Measurements from ENCODE around the gene ATIC.

Gene ATIC

DNA sequence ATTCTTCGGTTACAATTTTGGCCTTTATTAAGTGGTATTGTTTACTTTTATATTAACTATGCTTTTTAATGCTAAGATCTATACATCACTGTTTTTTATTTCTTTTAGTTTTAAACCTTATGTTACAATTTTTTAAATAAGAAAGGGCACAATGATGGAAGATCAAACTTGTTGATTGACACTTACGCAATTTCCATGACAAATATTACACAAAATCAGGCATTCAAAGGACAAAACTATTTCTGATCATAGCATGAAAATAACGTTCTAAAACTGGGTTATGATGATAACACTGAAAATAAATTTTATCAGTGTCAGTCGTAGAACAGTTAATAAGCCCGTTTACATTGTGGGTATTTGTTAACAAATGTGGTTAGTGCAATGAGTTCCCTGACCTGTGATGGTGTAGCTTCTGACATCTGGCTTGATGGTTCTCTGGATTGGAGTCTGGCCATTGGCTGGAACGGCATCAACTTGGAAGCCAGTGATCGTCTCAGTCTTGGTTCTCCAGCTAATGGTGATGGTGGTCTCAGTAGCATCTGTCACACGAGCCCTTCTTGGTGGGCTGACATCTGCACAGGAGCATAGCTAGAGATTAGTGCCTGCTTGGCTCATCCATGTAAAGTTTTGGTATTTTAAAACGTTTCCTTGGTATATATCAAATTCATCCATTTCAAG lies 64.4 kb downstream of the ATIC start:
- no peak for DNase-seq (ENCODE audit: low read depth in 2 of 2)

DNA sequence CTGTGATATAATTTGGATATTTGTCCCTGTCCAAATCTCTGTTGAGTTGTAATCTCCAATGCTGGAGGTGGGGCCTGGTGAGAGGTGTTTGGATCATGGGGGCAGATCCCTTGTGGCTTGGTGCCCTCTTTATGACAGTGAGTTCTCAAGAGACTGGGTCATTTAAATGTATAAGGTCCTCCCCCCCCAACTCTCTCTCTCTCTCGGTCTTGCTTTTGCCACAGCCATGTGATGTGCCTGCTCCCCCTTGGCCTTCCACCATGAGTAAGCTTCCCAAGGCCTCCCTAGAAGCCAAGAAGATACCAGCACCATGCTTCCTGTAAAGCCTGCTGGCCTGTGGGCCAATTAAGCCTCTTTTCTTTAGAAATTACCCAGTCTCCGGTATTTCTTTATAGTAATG lies 65.4 kb downstream of the ATIC start:
- DNase-seq (ENCODE audit: low read depth in 2 of 2): no peak

- no peak for DNase-seq (ENCODE audit: low read depth in 2 of 2)
Measured at GRCh38 chr2:215378045-215378444, 66.2 kb downstream of the ATIC start.

DNA sequence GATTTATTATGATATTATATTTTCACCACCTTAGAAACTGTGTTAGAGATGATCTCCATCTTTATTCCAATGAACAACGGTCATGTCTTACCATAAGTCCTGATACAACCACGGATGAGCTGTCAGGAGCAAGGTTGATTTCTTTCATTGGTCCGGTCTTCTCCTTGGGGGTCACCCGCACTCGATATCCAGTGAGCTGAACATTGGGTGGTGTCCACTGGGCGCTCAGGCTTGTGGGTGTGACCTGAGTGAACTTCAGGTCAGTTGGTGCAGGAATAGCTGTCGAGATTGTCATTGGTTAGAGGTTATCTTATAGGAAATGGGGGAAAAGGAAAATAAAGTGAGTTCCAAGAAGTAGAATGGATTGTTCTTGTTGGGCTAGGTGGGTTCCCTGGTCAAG lies 67.2 kb downstream of the ATIC start:
- DNase-seq (ENCODE audit: low read depth in 2 of 2): no peak

DNA sequence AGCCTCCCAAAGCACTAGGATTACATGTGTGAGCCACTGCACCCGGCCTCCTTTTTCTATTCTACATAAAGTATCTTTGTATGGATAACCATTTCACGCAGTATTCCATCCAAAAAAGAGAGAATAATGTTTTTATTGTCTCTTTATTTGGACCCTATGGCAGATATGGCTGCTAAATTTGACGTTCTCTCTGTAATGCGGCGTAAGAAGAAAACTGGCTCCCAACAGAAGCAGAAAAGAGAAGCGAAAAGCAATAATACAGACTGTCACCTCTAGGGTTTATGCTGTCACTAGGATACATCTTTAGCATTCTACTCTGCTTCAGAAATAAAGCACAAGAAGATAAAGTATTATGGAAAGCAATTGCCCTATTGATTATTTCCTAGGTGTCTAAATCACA lies 68.1 kb downstream of the ATIC start:
- DNase-seq (ENCODE audit: low read depth in 2 of 2): no peak

DNA sequence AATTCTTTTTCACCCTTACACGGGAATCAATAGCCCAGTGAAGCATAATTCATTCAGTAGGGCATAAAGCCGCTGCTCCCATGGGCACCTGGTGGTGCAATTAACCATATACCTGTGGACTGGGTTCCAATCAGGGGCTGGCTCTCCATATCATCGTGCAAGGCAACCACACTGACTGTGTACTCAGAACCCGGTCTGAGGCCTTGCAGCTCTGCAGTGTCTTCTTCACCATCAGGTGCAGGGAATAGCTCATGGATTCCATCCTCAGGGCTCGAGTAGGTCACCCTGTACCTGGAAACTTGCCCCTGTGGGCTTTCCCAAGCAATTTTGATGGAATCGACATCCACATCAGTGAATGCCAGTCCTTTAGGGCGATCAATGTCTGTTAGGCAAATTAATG lies 68.8 kb downstream of the ATIC start:
- no peak for DNase-seq (ENCODE audit: low read depth in 2 of 2)

GRCh38 chr2:215382011-215382410 lies 70.2 kb downstream of the ATIC start:
- no peak for DNase-seq (ENCODE audit: low read depth in 2 of 2)

DNA sequence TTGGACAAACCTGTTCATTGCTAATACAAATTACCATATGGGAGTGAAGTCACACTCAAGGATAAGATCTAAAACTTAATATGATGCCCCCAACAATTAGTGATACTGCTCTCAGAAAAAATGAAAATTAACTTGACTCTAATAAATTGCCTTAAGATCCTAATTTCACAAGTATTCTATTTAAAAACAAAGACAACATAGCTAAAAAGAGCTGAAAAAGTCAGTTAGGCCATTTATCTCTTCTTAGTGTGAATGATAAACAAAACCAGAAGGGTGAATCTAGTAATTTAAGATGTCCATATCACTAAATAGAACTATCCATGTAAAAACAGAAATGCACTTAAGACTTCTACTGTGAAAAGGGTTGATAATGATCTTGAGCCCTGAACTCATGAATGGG lies 70.6 kb downstream of the ATIC start:
- no peak for DNase-seq (ENCODE audit: low read depth in 2 of 2)

DNA sequence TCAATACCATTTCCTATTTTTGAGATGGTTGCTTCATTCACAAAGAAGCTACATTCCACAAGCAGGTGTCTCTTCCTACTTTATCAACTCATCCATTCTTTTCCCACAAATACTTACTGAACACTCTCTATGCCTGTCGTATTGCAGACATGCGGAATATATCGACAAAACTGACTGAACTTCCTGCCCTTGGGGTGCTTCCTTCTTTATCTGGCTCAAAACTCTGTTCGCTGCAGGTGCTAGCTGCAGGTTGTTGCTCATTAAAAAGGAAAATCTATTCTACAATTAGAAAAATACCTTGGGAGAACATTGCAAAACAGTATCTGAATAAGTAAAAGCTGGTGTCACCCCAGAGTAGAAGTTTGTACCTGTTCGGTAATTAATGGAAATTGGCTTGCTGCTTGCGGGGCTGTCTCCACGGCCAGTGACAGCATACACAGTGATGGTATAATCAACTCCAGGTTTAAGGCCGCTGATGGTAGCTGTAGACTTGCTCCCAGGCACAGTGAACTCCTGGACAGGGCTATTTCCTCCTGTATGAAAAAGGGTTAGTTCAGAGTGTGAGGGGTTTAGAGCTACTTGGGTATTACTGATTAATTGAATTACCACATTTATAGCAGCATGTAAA lies 71.9 kb downstream of the ATIC start:
- no peak for DNase-seq (ENCODE audit: low read depth in 2 of 2)

DNA sequence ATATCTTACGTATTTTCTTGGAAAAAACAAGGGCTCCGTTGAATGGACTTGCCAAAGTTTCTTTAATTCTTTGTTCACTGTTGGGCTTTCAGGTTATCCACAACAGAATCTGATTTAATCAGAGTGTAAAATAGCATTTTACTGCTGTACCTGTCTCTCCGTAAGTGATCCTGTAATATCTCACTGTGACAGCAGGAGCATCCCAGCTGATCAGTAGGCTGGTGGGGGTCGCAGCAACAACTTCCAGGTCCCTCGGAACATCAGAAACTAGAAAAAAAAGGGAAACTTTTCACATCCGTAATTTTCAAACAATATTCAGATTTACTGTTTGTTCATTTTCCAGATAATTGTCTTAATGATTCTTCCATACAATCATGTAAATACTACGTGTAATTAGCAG lies 72.9 kb downstream of the ATIC start:
- no peak for DNase-seq (ENCODE audit: low read depth in 2 of 2)

DNA sequence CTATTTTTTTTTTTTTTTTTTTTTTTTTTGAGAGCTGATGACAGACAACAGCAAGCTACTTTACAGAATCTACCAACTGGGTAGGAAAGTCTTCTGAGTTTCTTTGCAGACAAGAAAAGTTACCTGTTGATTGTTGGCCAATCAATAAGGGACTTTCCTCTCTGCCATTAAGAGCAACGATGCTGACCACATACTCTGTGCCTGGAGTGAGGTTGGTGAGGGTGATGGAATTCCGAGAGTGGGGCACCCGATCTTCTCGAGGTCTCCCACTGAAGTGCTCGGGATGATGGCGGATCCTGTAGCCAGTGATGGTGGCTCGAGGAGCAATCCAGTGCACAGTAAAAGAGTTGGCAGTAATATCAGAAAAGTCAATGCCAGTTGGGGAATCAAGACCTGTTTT lies 74.7 kb downstream of the ATIC start:
- no peak for DNase-seq (ENCODE audit: low read depth in 2 of 2)

DNA sequence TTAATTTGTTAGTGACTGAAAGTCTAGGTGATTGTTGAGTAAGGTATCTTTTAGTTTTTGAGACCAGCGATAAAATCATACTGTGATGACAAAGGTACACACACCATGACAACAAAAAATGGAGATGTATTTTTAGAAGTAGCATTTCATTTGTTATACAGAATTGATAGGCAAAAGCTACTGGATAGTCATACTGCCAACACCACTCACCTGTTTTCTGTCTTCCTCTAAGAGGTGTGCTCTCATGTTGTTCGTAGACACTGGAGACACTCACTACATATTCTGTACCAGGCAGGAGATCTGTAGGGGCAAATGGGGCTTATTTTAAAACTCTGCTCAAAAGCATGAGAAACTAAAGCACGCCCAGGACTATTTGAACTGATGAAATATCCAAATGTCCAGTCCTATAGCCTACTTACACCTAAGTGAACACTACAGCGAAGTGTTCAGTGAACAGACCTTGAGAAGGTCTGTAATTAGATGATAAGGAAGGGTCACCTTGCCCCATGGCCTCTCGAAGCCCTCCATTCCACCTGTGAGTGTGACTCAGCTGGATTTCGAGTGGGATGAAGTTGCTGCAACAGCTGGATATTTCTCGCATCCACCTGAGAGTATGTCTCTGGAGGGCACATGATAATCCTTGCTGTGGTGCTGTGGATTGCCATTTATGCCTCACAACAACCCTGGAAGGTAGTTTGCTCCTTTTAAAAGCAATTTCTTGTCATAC lies 76.3 kb downstream of the ATIC start:
- DNase-seq (ENCODE audit: low read depth in 2 of 2): no peak

DNA sequence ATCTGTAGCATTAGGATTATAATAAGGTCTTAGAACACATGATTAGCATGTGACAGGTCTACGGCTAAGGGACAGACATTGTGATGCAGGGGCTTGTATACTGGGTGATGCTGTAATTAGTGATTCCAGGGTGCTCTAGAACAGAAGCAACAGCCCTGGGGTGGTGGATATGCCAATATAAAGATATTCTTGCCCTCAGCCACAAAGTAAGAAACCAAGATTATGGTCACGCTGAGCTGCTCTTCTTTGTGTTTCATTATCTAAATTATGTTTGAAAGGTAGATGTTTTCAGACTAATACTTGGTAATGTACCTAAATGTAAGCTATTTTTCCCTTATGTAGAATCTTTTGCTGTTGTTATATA lies 78.7 kb downstream of the ATIC start:
- no peak for DNase-seq (ENCODE audit: low read depth in 2 of 2)

DNA sequence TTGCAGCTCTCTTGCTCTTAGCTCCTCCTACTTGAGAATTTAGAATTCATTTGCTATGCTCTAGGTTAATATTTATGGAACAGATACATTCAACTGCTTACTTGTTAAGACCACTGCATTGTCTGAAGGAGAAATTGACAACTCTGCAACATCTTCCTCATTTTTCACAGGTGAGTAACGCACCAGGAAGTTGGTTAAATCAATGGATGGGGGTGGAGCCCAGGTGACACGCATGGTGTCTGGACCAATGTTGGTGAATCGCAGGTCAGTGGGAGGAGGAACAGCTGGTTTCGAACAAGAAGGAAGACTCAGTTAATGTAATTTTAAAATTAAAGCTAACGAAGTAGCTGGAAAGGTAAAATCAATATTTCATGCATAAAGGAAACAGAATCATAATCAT lies 79.7 kb downstream of the ATIC start:
- no peak for DNase-seq (ENCODE audit: low read depth in 2 of 2)

DNA sequence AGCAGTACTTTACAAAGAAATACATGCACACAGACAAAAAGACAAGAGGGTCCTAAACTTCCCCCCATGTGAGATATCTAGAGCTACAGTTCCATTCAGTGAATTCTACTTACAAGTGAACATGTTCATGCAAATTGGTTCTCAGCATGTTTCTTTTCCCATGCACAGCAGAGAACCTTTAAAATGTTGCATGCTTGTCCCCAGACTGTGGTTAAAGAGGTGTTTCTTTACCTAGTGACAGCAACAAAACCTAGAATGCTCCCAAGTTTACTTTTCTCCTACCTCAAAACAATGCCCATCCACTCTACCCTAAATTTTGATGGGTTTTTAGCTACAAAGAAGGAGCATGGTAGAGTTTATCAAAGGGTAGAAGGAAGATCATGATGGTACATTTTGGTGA lies 80.3 kb downstream of the ATIC start:
- DNase-seq (ENCODE audit: low read depth in 2 of 2): no peak

DNA sequence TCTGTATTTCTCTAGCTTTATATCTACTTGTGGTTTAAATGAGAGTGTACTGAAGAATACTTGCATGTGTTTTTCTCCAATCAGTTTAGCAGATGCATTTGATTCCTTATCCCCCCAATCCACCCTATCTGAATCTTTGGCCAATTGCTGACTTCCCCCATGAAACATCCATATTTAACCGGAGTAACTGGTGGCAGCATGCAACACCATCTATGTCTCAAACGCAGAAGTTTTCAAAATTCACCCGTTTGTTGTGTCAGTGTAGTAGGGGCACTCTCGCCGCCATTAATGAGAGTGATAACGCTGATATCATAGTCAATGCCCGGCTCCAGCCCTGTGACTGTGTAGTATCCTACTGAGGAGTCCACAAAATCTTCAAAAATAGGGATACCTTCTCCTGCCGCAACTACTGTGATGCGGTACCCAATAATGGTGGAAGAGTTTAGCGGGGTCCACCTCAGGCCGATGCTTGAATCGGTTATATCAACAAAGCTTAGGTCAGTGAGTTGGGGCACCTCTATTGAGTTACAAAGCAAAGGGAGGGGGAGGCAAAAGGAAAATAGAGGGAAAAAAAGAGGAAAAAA lies 80.9 kb downstream of the ATIC start:
- no peak for DNase-seq (ENCODE audit: low read depth in 2 of 2)

DNA sequence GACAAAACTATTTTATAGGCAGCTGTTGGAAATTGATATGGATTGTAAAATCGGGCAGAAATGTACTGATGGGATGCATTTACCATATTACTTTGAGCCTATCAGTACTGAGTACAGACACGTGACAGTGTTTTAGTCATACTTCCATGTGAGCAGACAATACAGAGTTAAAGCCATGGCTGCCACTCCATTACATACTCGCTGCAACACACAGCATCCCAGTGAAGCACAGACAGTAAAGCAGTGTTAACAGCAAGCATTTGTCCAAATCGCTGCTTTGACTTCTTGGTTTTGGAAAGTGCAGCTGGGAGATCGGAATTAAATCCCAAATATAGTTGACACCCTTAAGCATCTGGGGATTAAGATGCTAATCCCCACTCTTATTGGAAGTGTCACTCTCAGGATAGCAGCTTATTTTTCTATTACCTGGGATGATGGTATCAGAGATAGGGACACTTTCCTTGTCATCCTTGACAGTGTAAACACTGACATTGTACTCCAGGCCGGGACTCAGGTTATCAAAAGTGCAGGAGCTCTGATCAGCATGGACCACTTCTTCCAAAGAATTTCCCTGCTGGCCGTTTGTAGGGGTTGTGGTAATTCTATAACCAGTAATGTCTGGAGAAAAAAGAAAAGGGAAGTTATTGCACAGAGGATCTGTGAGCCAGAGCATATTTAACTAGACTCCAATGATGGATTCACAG lies 82.4 kb downstream of the ATIC start:
- DNase-seq (ENCODE audit: low read depth in 2 of 2): no peak

- DNase-seq (ENCODE audit: low read depth in 2 of 2): no peak
Measured at GRCh38 chr2:215395687-215396460, 84.0 kb downstream of the ATIC start.

DNA sequence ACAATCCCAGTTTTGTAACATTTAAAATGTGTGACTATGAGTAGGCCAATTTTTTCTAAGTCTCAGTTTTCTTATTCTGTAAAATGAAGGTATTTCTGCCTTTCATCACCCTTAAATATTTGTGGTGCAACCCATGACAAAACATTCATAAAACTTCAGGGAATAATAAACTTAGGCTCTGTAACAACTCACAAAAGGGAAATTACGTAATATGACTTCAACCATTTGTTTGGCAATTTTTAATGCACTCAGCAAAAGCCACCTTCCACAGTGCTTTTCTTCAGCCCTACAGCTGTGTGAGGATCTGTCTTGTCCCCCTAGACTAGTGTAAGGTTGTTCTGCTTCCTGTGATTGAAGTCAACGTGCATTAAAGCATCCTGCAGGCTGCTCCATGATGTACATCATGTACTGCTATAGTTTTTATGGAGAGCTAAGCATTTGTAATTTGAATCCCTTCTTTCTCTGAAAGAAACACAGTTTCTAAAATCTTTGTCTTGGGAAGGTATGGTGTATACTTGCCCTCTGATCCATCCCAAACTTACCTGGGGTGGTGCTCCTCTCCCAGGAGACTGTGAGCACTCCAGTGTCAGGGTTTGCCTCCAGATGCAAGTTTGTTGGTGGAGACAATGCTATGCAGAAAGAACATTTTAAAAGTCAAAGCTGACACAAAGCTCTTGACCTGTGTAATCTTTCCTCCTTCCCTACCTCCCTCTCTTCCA lies 84.9 kb downstream of the ATIC start:
- DNase-seq (ENCODE audit: low read depth in 2 of 2): peak; percentile 86

GRCh38 chr2:215397632-215398341 lies 85.9 kb downstream of the ATIC start:
- DNase-seq (ENCODE audit: low read depth in 2 of 2): no peak
